Calu3 (cell line): Measurements from ENCODE around the gene SLC23A2. TPM values are rescaled to one million over a fixed set of nuclear protein-coding genes. Genes with fewer than 3 reads are reported as not detected.

Experiments
- BruUV-seq: library from RNA; stranded (reverse); fragments of 400-500 nt; replicated peaks from 2 replicates; lab custom pipeline; 2021; lab: Mats Ljungman, UMichigan
- CTCF ChIA-PET: fragments of 300-600 bp; sonication (Branson Sonifier 250); formaldehyde crosslinking; loops from one replicate; lab custom pipeline; 2022; ENCODE audit warnings: antibody characterized with exemption; lab: Charles Lee
- DNase-seq: peaks from one replicate; pipeline ENCODE4 v3.0.0; 2022
- H3K27ac Mint-ChIP-seq: one replicate; pipeline ENCODE4 v1.8.0; 2022; ENCODE audit warnings: mixed read lengths; ENCODE audit not compliant: unreplicated experiment
- H3K27me3 Mint-ChIP-seq: one replicate; pipeline ENCODE4 v1.8.0; 2022; ENCODE audit warnings: mixed read lengths; ENCODE audit not compliant: unreplicated experiment
- H3K36me3 Mint-ChIP-seq: one replicate; pipeline ENCODE4 v1.8.0; 2022; ENCODE audit warnings: mild to moderate bottlenecking, moderate library complexity, mixed read lengths; ENCODE audit not compliant: insufficient read depth, unreplicated experiment
- H3K4me1 Mint-ChIP-seq: one replicate; pipeline ENCODE4 v1.8.0; 2022; ENCODE audit warnings: mild to moderate bottlenecking, low read depth, mixed read lengths; ENCODE audit not compliant: unreplicated experiment
- H3K4me3 Mint-ChIP-seq: one replicate; pipeline ENCODE4 v1.8.0; 2022; ENCODE audit warnings: mild to moderate bottlenecking, low read depth, moderate library complexity, mixed read lengths; ENCODE audit not compliant: unreplicated experiment
- H3K9me3 Mint-ChIP-seq: one replicate; pipeline ENCODE4 v1.8.0; 2022; ENCODE audit warnings: low read depth, mixed read lengths; ENCODE audit not compliant: unreplicated experiment
- intact Hi-C: fragments of 100-400 bp; cut with micrococcal nuclease; formaldehyde crosslinking; loops from one replicate; pipeline ENCODE4 v1.10.0; 2022; ENCODE audit not compliant: unreplicated experiment
- total RNA-seq: library from RNA; stranded (reverse); gene quantifications from 2 replicates; pipeline ENCODE4 v1.2.3, GENCODE V29; 2022
- TF ChIP-seq, protein P1 (sequence below): fragments of 200-600 bp; IDR thresholded peaks from one replicate; pipeline ENCODE4 v1.8.0; 2022; ENCODE audit warnings: antibody characterized with exemption; ENCODE audit not compliant: unreplicated experiment

SLC23A2 gene
- total RNA-seq, 1 experiment from 2014 or later, result 14.8 TPM

GRCh38 chr20:4811661-4812181 is 189.6 kb downstream of the SLC23A2 start:
- no peaks in the 10 kb centered on the region for H3K9me3 Mint-ChIP-seq
- DNase-seq, result no peak
- H3K27me3 Mint-ChIP-seq, result peaks cover 15% of the 10 kb centered on the region
- no peaks in the 10 kb centered on the region for H3K4me1 Mint-ChIP-seq
- intact Hi-C loops, result no loop called here
- no peaks in the 10 kb centered on the region for H3K36me3 Mint-ChIP-seq
- CTCF ChIA-PET, result no interaction called here
- TF ChIP-seq, protein P1, sequence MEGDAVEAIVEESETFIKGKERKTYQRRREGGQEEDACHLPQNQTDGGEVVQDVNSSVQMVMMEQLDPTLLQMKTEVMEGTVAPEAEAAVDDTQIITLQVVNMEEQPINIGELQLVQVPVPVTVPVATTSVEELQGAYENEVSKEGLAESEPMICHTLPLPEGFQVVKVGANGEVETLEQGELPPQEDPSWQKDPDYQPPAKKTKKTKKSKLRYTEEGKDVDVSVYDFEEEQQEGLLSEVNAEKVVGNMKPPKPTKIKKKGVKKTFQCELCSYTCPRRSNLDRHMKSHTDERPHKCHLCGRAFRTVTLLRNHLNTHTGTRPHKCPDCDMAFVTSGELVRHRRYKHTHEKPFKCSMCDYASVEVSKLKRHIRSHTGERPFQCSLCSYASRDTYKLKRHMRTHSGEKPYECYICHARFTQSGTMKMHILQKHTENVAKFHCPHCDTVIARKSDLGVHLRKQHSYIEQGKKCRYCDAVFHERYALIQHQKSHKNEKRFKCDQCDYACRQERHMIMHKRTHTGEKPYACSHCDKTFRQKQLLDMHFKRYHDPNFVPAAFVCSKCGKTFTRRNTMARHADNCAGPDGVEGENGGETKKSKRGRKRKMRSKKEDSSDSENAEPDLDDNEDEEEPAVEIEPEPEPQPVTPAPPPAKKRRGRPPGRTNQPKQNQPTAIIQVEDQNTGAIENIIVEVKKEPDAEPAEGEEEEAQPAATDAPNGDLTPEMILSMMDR, result no peak
- no peak overlapping the region for H3K27ac Mint-ChIP-seq
- H3K4me3 Mint-ChIP-seq, result no peak overlapping the region
- BruUV-seq, result no TSS peak

DNA sequence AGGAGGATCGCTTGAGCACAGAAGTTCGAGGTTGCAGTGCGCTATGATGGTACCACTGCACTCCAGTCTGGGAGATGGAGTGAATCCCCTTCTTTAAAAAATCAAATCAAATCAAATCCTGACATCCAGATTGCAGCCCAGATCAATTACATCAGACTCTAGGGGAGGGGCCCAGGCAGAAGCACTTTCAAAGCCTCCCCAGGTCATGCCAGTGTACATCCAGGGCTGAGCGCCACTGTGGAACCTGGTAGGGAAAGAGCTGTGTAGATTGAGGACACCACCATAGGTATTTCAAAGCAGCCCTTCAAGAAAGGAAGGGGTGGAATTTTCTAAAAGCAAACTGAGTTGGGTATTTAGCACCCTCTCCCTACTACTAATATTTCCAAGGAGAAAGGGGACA is 190.1 kb downstream of the SLC23A2 start:
- no peak overlapping the region for H3K4me3 Mint-ChIP-seq
- intact Hi-C loops, result no loop called here
- H3K27ac Mint-ChIP-seq, result no peak overlapping the region
- peaks cover 19% of the 10 kb centered on the region for H3K27me3 Mint-ChIP-seq
- CTCF ChIA-PET, result no interaction called here
- H3K36me3 Mint-ChIP-seq, result no peaks in the 10 kb centered on the region
- DNase-seq, result no peak
- no peaks in the 10 kb centered on the region for H3K4me1 Mint-ChIP-seq
- no peaks in the 10 kb centered on the region for H3K9me3 Mint-ChIP-seq
- BruUV-seq, result no TSS peak
- TF ChIP-seq, protein P1, result no peak

DNA sequence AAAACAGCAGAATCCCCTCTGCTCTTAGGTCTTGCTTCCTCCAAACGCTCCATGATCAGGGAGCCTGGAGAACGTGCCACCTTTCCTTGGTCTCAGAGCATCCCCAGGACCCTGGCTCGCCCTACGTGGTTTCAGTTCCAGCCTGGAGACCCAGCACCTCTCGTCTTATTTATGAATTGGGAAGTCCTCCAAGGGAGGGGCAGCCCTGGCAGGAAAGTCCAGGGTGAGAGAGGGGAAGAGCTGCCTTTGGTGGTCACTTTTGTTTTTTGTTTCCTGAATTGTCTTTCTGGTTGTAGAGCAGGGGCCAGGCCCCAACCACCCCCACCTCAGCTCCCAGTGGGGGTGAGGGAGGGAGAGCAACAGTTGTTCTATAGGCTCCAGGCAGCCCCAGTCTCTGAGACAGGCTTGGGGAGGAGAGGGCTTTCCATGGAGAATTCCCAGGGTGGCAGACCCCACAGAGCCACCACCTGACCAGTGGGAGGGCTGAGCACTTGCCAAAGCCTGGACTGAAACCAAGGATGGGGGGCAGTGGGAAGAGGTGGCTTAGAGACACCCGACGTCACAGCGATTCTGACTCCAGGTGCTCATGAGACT is 190.8 kb downstream of the SLC23A2 start:
- Mint-ChIP-seq H3K4me3 (no peak overlapping the region), H3K27ac (no peak overlapping the region), H3K36me3 (no peaks in the 10 kb centered on the region), H3K27me3 (peaks cover 26% of the 10 kb centered on the region), H3K9me3 (no peaks in the 10 kb centered on the region), H3K4me1 (no peaks in the 10 kb centered on the region)
- TF ChIP-seq, protein P1, result no peak
- BruUV-seq, result no TSS peak
- intact Hi-C loops, result no loop called here
- CTCF ChIA-PET, result no interaction called here
- no peak for DNase-seq

DNA sequence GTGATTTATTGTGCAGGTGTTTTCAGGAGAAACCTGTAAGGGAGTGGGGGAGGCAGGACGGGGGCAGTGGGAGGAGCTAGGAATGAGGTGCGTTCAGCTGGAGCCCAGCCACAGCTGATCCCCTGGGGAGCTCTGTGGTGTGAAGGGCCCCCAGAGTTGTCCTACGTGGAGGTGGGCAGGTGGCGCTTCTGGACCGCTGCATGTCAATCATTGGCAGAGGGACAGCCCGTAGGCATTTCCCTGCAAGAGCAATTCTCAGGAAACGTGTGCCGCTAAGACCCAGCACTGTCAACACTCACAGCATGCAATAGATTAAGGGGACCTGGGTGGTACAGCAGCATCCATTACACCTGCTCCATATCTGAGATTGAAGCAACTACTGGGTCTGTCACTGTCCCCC is 191.6 kb downstream of the SLC23A2 start:
- CTCF ChIA-PET, result no interaction called here

More for the DNA sequence above, 191.6 kb downstream of the SLC23A2 start:
- H3K4me1 Mint-ChIP-seq, result no peaks in the 10 kb centered on the region
- intact Hi-C loops, result no loop called here
- no peak overlapping the region for H3K27ac Mint-ChIP-seq
- TF ChIP-seq, protein P1, result no peak
- no peak for DNase-seq
- no peaks in the 10 kb centered on the region for H3K9me3 Mint-ChIP-seq
- no peaks in the 10 kb centered on the region for H3K36me3 Mint-ChIP-seq
- no peak overlapping the region for H3K4me3 Mint-ChIP-seq
- no TSS peak for BruUV-seq
- H3K27me3 Mint-ChIP-seq, result peaks cover 34% of the 10 kb centered on the region
